Measurements from ENCODE around the gene ARID1A. TPM values are rescaled to one million over a fixed set of nuclear protein-coding genes. Genes with fewer than 3 reads are reported as not detected.
A peak's percentile ranks its signal among the peaks of the same experiment; 100 is the strongest.

Gene ARID1A
- polyA plus RNA-seq, 3 donors, result 6.6 to 84.4 (median 9.5) TPM

GRCh38 chr1:26780344-26780957, 84.6 kb downstream of the ARID1A start:
- Mint-ChIP-seq H3K4me1 (peaks cover 57% of the 10 kb centered on the region), H3K36me3 (peaks cover 69 to 76% of the 10 kb centered on the region in 2 donors), H3K27ac (peak overlapping the region in 4 of 7 donors; percentile 10 to 76 (median 44)), H3K27me3 (ENCODE audit: low read depth in 3 of 3) (no peaks in the 10 kb centered on the region), H3K4me3 (no peak overlapping the region), H3K9me3 (no peaks in the 10 kb centered on the region)
- Histone ChIP-seq H3K79me2 (ENCODE audit: insufficient read depth, low read length) (peaks cover 62% of the 10 kb centered on the region), H3K4me2 (replicated peaks; ENCODE audit: extremely low read depth, low read length, poor library complexity, severe bottlenecking) (no peak overlapping the region), H3K27me3 (ENCODE audit: control insufficient read depth in 2 of 2, insufficient read depth in 2 of 2, low read length in 2 of 2) (no peaks in the 10 kb centered on the region), H3K4me1 (ENCODE audit: control insufficient read depth in 1 of 2, insufficient read depth in 2 of 2, low read length in 2 of 2) (peaks cover 47 to 51% of the 10 kb centered on the region in 2 donors), H3K27ac (ENCODE audit: low read depth in 1 of 2, low read length in 2 of 2) (peak overlapping the region in 1 of 2 donors; percentile 57), H3K9me3 (replicated peaks in 1 of 2; ENCODE audit: control insufficient read depth in 1 of 2, insufficient read depth in 1 of 2, low read length in 2 of 2) (no peaks in the 10 kb centered on the region), H4K20me1 (ENCODE audit: insufficient read depth, low read length) (peaks cover 73% of the 10 kb centered on the region), H3K9ac (ENCODE audit: insufficient read depth, low read length, poor library complexity, severe bottlenecking) (no peak overlapping the region), H2AFZ (ENCODE audit: insufficient read depth, low read depth, low read length, poor library complexity, severe bottlenecking) (no peak overlapping the region), H3K36me3 (replicated peaks in 1 of 2; ENCODE audit: control insufficient read depth in 1 of 2, insufficient read depth in 2 of 2, low read length in 2 of 2) (peaks cover 64 to 77% of the 10 kb centered on the region in 2 donors), H3K4me3 (replicated peaks in 1 of 3; ENCODE audit: low read depth in 2 of 3, low read length in 3 of 3) (no peak overlapping the region)
- TF ChIP-seq CTCF (IDR thresholded peaks at IDR 0.05), result no peak
- no peak for DNase-seq
- intact Hi-C loops (cut with micrococcal nuclease), result no loop called here
- WGBS (ENCODE audit: insufficient coverage), result 94% methylated on average over 16 of the region's 21 CpGs

- H3K4me2 ChIP-seq (replicated peaks; ENCODE audit: extremely low read depth, low read length, poor library complexity, severe bottlenecking), result no peak overlapping the region
- peaks cover 64% of the 10 kb centered on the region for H4K20me1 ChIP-seq (ENCODE audit: insufficient read depth, low read length)
- Mint-ChIP-seq H3K27me3 (ENCODE audit: low read depth in 3 of 3) (no peaks in the 10 kb centered on the region), H3K9me3 (no peaks in the 10 kb centered on the region), H3K36me3 (peaks cover 61 to 68% of the 10 kb centered on the region in 2 donors), H3K27ac (peak overlapping the region in 2 of 7 donors; percentile 28 to 56), H3K4me1 (peaks cover 65% of the 10 kb centered on the region), H3K4me3 (no peak overlapping the region)
- no peak overlapping the region for H3K4me3 ChIP-seq (replicated peaks in 1 of 3; ENCODE audit: low read depth in 2 of 3, low read length in 3 of 3)
- peaks cover 58 to 69% of the 10 kb centered on the region in 2 donors for H3K36me3 ChIP-seq (replicated peaks in 1 of 2; ENCODE audit: control insufficient read depth in 1 of 2, insufficient read depth in 2 of 2, low read length in 2 of 2)
- no peak overlapping the region for H2AFZ ChIP-seq (ENCODE audit: insufficient read depth, low read depth, low read length, poor library complexity, severe bottlenecking)
- DNase-seq, result no peak
- H3K27ac ChIP-seq (ENCODE audit: low read depth in 1 of 2, low read length in 2 of 2), result peak overlapping the region in 1 of 2 donors; percentile 3
- H3K79me2 ChIP-seq (ENCODE audit: insufficient read depth, low read length), result peaks cover 55% of the 10 kb centered on the region
- intact Hi-C loops (cut with micrococcal nuclease), result no loop called here
- H3K4me1 ChIP-seq (ENCODE audit: control insufficient read depth in 1 of 2, insufficient read depth in 2 of 2, low read length in 2 of 2), result peaks cover 56 to 59% of the 10 kb centered on the region in 2 donors
- no peaks in the 10 kb centered on the region for H3K27me3 ChIP-seq (ENCODE audit: control insufficient read depth in 2 of 2, insufficient read depth in 2 of 2, low read length in 2 of 2)
- TF ChIP-seq CTCF (IDR thresholded peaks at IDR 0.05), result no peak
- whole genome bisulfite sequencing (ENCODE audit: insufficient coverage), result no CpG with 5 or more reads among the region's 11 CpGs
- H3K9me3 ChIP-seq (replicated peaks in 1 of 2; ENCODE audit: control insufficient read depth in 1 of 2, insufficient read depth in 1 of 2, low read length in 2 of 2), result no peaks in the 10 kb centered on the region
- H3K9ac ChIP-seq (ENCODE audit: insufficient read depth, low read length, poor library complexity, severe bottlenecking), result no peak overlapping the region
Measured at GRCh38 chr1:26781206-26781825, 85.5 kb downstream of the ARID1A start.
